GM04503 (cell line): ENCODE measurements around the gene TSPAN3.

Experiments
- DNase-seq: peaks from one replicate; pipeline ENCODE4 v3.0.0-alpha.2; 2012; ENCODE audit warnings: low read depth

Gene TSPAN3

DNA sequence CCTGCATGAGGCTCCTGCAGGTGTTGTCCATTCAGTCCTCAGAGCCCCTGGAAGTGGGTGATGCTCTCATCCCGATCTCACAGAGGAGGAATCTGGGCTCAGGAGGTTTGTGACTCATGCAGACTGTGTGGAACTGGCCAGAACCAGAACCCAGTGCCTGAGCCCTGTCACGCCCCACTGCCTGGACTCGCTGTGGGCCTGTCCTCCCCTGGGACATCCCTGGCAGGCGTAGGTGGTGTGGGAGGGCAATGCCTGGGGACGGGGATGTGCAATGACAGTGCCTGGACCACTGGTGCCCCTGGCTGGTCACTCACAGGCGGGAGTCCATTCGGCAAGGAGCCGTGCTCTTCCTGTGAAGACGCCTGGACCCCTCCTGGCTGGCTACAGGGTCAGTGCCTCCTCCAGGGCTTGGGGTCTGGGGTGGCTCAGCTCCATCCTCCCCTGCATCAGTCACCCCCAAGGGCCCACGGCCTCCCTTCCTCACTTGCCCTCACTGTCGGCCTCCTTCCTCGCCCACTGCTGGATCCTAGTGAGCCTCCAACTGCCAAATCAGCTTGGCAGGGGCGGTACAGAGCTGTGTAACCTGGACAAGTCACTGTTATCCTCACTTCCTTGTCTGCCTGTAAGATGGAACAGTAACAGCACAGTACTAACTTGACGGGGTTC, 61.1 kb downstream of the TSPAN3 start:
- no peak for DNase-seq

DNA sequence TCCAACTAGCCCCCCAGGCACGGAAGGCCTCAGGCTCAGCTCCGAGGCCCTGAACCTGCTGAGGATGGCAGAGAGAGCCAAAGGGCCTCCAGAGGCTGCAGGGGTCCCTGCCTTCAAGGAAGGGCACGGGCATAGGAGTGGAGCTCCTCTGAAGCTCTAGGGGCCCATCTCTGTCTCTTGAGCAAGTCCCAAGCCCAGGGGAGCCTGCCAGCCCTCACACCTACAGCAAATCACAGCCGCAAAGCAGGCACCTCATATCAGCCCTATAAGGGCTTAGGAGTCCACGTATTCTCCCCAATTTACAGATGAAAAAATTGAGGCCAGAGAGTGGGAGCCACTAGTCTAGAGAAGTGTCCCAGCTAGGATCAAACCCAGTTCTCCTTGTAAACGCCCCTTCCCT, 61.7 kb downstream of the TSPAN3 start:
- DNase-seq = no peak

DNA sequence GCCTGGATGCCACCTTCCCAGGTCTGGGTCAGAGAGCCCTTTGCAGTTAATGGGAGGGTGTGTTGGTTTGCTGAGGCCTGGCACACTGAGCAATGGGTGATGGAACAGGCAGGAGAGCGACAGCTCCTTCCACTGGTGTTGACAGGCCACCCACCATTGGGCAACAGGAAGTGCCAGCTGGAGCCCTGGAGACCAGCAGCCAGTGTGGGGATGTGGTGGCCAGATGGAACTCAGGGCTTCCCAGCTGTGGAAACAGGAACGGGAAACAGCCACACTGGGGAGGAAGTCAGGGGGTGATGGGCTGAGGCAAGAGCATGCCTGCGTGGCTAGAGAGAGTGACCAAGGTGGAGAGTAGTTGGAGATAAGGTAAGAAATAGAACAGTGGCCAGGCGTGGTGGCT, 66.7 kb downstream of the TSPAN3 start:
- DNase-seq = no peak

DNA sequence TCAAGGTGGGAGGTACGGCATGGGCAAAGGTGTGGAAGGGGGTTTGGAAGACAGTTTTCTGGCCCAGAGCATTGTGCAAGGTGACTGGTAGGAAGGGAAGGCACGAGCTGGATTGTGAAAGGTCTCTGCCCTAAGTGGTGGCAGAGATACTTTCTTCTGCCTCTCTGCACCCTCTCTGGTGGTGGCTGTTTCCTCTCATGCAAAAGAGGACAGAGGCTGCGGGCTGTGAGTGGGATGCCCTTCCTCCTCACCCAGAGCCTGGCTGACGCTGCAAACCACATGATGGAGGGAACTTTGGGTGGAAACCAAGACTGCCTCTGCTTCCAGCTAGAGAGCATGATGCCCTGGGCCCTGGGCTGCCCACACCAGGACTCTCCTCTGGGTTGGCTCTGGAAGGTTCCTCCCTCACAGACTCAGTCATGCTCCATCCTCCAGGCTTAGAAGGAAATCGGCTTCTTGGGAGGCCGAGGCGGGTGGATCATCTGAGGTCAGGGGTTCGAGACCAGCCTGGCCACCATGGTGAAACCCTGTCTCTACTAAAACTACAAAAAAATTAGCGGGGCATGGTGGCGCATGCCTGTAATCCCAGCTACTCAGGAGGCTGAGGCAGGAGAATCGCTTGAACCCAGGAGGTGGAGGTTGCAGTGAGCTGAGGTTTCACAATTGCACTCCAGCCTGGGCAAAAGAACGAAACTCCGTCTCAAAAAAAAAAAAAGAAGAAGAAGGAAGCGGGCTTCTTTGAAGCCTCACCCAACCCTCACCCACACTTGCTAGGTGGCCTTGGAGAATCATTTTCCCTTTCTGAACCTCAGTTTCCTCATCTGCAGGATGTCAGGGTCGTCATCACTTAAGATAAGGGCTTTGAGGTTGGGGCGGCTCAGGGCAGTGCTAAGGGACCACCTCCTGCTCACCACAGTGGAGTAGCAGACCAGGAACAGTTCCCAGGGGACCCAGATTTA, 67.7 kb downstream of the TSPAN3 start:
- DNase-seq = no peak

DNA sequence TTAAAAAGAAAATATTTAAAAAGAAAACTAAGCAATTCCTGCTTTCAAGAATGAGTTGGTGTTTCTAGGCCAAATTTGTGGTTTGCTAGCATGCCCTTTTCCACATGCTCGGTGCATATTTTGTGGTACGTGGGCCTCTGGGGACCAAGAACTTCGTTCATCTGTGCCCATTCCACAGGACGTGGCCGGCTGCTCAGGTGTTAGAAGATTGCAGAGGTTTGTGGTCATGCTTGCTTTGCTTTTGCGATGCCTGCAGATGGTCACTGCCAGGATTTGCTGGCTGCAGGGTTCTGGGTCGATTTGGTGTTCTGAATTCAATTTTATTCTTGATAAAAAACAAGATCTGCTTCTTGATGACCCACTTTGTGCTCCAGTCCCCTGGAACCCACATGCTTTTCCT, 68.5 kb downstream of the TSPAN3 start:
- DNase-seq = no peak

DNA sequence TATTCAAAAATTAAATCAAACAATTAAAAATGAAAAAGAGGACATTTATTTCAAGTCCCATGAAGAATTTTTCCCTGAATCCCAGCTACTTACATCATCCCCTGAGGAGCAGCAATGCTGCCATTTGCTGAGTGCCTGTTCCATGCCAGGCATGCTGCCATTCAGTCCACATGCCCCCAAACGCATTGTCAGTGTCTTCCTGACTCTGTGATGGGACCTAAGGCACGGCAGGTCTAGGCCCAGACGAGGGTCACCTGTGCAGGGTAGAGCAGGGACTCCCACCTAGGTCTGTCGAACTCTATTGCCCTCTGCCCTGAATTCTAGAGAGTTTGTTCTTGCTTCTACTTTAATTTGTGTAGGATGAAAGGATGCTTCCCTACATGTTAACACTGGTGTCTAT, 68.9 kb downstream of the TSPAN3 start:
- no peak for DNase-seq

DNA sequence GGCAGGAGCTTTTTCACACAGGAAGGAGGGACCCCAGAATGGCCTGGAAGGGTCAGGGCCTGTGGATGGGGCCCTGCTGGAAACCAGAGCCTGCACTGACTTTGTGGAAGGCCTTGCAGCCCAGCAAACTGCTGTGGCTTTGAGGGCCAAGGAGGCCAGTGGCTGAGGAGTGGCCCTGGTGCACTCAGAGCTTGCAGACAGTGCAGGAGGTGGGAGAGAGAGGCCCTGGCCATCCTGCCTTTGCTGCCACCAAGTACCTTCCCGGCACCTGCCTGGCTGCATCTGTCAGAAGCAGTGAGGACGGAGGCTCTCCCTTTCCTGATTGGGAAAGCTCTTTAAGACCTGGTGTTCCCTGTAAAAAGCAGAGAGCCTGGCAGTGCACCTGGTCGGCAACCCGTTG, 69.6 kb downstream of the TSPAN3 start:
- DNase-seq = no peak

DNA sequence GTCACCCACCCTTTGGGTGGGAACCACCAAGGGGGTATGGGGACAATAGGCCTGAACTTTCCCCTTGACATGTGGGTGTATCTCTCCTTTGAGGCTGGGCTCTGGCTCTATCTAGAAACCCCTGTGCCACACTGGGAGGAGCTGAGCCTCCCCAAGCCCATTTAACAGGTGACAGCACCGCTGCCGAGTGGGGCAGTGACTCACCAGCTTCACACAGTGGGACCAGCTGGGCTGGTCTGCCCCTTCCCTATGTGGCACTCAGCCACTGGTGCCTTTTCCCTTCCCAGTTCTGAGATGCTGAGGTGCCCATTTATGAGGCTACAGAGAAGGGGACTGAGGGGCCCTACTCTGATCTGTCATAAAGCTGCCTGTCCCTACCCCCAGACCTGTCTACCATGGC, 70.9 kb downstream of the TSPAN3 start:
- DNase-seq = no peak

DNA sequence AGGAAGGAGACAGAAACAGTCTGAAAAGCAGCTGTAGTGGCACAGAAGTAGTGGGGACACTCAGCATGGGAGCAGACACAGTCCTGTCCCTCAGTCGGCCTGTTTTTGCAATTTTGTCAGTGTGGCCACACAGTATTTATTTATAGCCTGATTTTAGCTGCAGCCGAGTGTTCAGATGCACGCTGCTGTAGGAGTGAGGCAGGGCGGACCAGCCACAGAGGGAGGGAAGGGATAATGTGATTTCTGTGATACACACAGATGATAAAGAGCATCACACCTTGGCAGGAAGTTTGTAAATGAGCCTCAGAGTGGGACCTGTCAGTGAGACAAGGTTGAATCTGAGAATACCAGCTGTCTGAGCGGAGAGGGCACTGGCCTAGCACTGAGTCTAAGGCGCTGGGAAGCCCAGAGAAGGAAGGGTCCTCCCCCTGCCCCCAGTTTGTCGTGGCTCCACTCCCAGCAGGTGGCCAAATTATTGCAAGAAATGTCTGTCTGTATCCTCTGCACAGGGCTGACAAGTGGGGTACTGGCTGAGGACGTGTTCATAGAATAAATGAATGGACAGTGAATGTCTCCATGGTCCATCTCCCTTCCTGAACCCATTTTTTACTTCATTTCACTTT, 72.1 kb downstream of the TSPAN3 start:
- DNase-seq = no peak

DNA sequence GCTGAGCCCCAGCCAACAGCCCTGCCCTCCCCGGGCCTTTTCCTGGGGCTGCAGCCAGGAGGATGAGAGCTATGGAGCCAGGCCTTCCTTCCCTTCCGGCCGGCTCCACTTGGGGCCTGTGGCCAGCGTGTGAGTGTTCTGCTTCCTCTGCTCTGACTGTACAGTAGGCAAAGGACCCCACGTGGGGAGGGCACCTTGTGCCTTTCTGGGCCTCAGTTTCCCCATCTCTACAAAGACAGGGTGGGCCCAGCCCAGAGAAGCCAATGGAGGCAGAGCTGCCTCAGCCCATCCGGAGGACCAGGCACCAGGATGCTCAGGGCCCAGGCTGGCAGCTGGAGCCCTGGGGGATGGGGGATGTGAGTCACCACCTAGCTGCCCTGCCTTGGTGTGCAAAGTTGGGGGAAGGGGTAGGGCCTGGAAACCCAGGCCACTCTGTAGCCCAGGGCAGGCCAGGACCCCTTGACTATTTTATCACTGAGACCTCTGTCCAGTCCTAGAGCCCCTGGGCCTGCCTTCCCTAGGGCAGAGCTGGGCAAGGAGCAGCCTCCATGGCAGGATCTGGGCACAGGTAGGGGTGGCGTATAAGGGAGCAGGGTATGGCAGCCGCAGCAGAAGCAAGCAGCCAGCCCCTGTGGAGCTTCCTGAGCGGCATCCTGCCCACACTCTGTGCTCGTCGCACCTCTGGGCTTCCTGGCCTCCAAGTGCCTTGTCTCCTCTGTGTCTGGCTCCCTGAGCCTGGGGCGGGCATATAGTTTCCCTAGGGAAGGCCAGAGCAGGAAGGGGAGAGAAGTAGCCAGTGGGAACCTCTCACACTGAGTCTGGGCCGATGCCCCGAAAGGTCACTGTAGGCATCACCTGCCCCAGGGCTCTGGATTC, 74.1 kb downstream of the TSPAN3 start:
- no peak for DNase-seq

DNA sequence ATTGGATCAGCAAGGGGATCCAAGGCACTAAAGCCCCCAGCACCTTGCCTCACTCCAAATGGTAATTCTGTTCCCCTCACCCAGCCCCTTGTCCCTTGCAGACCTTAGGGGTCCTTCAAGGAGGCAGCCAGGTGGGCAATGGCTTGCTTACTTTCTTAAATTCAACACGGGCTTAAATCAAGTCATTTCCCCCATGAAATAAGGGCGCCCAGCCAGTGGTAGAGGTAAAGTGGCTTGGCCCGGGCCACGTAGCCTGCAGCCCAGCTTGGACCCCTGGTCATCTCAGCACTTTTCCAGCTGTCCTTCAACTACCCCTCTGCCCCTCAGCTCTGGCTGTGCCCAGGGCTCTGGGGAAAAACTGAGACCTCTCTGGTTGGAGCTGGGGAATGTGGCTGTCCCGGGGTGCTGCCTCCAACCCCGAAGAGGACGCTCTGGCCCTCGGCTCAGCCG, 74.8 kb downstream of the TSPAN3 start:
- no peak for DNase-seq

DNA sequence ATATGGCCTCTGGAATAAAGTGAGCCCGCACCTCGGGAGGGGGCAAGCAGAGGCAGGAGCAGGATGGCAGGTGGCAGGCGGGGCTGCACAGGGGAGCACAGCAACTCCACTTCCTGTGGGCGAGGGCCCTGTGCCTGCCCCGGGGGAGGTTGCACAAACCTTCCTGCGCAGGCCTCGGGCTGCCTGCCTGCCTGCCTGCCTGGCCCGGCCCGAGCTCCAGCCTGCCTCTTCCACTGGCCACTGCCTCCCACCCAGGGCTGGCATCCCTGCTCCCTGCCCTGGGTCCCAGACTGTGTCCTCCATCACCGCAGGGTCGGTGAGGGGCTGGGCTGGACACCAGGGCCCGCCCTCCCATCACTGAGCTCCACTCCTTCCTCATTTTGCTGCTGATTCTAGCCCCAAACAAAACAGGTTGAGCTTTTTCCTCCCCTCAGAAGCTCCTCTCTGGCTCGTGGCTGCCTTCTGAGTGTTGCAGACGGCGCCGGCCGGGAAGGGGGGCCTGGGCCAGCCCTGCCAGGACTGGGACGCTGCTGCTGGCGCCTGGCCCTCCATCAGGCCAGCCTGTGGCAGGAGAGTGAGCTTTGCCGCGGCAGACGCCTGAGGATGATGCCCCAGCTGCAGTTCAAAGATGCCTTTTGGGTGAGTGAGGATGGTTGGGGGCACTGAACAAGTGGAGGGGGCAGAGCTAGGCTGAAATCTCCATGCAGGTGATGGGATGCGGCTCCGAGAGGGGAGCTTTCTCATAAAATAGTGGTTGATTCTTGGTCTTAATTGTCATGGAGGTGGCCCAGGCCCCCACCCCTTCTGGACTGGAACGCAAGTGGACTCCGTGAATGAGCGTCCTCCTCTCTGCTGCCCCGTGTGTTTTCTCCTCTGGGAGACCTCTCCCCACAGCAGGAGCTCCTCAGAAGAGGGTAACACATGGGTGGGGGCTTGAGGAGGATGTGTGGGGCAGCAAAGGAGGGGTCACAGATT, 75.7 kb downstream of the TSPAN3 start, which contains the start of gene PSTPIP1:
Gene PSTPIP1, plus strand, starts transcription at position 156 of the 975 bp plus-strand sequence. Its CDS starts 448 bp downstream, at position 604.
- DNase-seq = no peak

DNA sequence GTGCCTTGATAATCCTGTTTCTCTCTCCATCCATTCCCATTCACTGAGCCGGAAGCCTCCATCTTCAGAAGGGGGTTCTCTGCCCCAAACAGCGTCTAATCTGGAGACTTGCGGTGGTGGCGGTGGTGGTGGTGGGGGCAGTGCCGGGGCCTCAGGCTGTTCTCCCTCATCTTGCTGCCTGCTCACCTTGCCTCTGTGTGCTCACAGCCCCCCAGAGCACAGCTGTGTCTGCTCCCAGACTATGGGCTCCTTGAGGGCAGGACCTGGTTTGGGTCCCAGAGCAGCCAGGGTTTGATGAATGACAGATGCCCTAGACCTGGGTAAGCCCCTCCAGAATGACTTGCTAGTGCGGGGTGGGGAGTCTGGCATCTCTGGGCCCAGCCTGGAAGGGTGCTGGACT, 76.4 kb downstream of the TSPAN3 start:
- no peak for DNase-seq

DNA sequence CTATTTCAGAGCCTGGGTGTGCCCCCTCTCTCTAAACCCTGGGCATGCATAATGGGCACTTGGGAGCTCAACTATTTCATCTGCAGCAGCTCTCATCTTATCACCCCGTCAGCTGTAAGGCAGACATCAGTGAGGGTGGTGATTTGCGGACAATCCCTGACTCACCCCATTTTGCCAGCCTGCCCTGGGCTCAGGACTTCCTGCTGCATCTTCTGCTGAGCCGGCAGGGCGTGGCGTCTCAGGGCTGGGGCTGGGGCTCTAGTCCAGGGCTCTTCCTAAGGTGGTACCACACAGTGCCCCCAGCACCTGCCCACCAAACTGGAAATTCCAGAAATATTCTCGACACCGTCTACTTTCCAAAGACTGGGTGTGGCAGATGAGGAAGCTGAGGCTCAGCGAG, 76.9 kb downstream of the TSPAN3 start:
- DNase-seq = no peak

DNA sequence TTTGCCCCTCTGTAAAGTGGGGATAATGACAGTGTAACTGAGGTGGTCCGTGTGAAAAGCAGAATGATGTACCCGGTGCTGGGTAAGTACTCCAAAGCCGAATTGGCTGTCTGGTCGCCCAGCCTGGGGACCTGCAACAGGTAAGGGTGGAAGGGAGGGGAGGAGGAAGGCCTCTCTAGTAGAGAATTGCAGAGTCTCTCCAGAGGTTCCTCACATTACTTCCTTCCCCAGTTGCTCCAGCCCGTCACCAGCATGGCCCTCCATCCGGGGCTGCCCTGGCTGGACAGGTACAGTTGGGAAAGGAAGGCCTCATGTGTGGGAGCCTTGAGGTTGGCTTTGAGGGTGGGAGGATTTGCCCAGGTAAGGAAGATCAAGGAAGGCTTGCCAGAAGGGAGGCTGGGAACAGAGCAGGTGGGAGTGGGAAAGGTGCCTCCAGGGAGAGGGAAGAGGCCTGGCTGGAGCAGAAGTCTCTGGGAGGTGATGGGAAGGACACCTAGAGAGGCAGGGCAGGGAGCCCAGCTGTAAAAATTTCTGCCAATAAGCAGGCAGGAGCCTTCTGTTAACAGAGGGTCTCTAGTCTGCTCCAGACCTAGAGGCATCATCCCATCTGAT, 77.7 kb downstream of the TSPAN3 start:
- no peak for DNase-seq

DNA sequence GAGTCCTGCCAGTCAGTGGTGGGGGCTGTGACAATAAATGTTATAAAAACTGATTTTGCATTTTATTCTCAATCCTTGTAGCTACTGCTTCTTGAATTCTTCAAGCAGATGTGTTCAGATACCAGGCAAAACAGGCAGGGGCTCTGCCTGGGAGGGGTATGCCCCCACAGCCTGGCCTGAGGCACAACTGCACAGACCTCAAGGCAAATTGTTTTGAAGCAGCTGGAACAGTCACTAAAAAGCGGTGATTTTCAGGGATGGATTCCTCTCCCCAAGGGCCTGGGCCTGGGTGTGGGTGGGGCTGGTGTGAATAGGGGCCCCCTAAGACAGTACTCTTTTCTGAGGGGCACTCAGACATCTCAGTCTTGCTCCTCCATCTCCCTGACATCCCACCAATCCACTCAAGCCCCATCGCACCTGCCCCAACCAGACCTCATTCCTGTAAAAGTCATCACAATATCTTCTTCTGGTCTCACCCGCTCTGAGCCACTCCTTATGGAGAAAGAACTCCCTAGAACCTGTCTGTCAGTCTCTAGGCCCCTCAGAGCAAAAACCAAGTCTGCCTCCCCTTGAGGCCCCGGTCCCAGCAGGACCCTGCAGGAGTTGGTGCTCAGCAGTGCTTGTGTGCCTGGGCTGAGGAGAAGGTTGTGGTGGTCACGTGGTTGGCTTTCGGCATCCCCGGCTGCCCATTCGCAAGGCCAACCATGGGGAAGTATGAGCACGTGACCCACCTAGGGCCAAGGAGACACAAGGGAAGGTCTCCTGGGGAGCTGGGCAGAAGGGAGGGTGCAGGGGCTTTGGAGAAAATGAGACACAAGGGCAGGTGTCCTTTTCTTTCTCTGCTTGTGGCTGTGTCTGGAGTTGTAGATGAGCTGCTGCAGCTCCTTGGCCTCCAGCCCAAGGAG, 78.9 kb downstream of the TSPAN3 start:
- DNase-seq = no peak
